Testis (tissue), 3 donors: ENCODE measurements around the gene ARHGAP36. TPM values are rescaled to one million over a fixed set of nuclear protein-coding genes. Genes with fewer than 3 reads are reported as not detected.
A peak's percentile ranks its signal among the peaks of the same experiment; 100 is the strongest.

Experiments
- DNase-seq: peaks from one replicate; pipeline ENCODE4 v3.0.0-alpha.2; 2019
- H3K27ac ChIP-seq, 2 donors: fragments of 200-600 bp; sonication (generic); one replicate each; pipeline ENCODE4 v1.5.1; 2019
- H3K27me3 ChIP-seq: fragments of 200-600 bp; sonication (generic); one replicate; pipeline ENCODE4 v1.5.1; 2019
- H3K36me3 ChIP-seq: fragments of 200-600 bp; sonication (generic); one replicate; pipeline ENCODE4 v1.5.1; 2017; ENCODE audit warnings: low read depth; ENCODE audit errors: missing control alignments
- H3K4me1 ChIP-seq: fragments of 200-600 bp; sonication (generic); one replicate; pipeline ENCODE4 v1.5.1; 2019
- H3K4me3 ChIP-seq, 2 donors: fragments of 200-600 bp; sonication (generic); one replicate each; pipeline ENCODE4 v1.5.1; 2017 to 2019
- H3K9me3 ChIP-seq: fragments of 200-600 bp; sonication (generic); one replicate; pipeline ENCODE4 v1.5.1; 2017
- CTCF ChIP-seq, 3 experiments: fragments of 450-650 bp in 2 of 3; fragments of 200-600 bp in 1 of 3; sonication (generic) in 1 of 3; IDR thresholded peaks; one replicate each; pipeline ENCODE4 v1.5.1; 2016 to 2019; ENCODE audit warnings: antibody characterized with exemption in 3 of 3, mild to moderate bottlenecking in 2 of 3, moderate library complexity in 1 of 3
- POLR2A ChIP-seq: fragments of 450-650 bp; IDR thresholded peaks from one replicate; pipeline ENCODE4 v1.6.1; 2017; ENCODE audit warnings: antibody characterized with exemption, mild to moderate bottlenecking, moderate library complexity
- WGBS, 2 donors: methylation state at CpG; one replicate each; pipeline ENCODE4 v1.1.5; 2018; 5-methylcytosine and 5-hydroxymethylcytosine counted together
- intact Hi-C: fragments of 100-400 bp; cut with DNase I; formaldehyde crosslinking; loops from one replicate; pipeline ENCODE4 v1.15.1; 2023; ENCODE audit warnings: low total_unique reads
- polyA plus RNA-seq: library from polyadenylated mRNA; stranded (reverse); fragments of 350-450 nt; fragmentation: Illumina TruSeq; extraction: RNeasy Lipid Tissue Mini Kit (QIAGEN cat#74804); gene quantifications from one replicate; pipeline ENCODE4 v1.2.3, GENCODE V29; 2014; ENCODE audit warnings: low read depth, low replicate concordance; ENCODE audit not compliant: insufficient read depth
- total RNA-seq, 2 donors: library from RNA; depleted of rRNA; stranded (reverse); fragments of >200 nt; gene quantifications; one replicate each; pipeline ENCODE4 v1.2.3, GENCODE V29; 2016

Gene ARHGAP36
- total and polyA plus RNA-seq, 3 donors from 2014 or later: 1.2 to 3.2 (median 2.4) TPM

GRCh38 chrX:131067846-131068745 is 9.9 kb downstream of the ARHGAP36 start:
- no peak for DNase-seq
- H3K9me3 ChIP-seq: no peaks in the 10 kb centered on the region
- intact Hi-C loops: no loop called here
- TF ChIP-seq CTCF (IDR thresholded peaks at IDR 0.05): no peak
- TF ChIP-seq POLR2A: no peak
- H3K27ac ChIP-seq: no peak overlapping the region
- H3K4me1 ChIP-seq: no peaks in the 10 kb centered on the region
- H3K36me3 ChIP-seq: no peaks in the 10 kb centered on the region
- 0 to 2% methylated on average over 19 to 24 of the region's 41 CpGs for WGBS, 2 donors
- H3K4me3 ChIP-seq: peak overlapping the region in 1 of 2 donors; percentile 5
- no peaks in the 10 kb centered on the region for H3K27me3 ChIP-seq

GRCh38 chrX:131068945-131069719 is 11.0 kb downstream of the ARHGAP36 start:
- Histone ChIP-seq H3K27me3 (no peaks in the 10 kb centered on the region), H3K4me3 (no peak overlapping the region), H3K36me3 (no peaks in the 10 kb centered on the region), H3K9me3 (no peaks in the 10 kb centered on the region), H3K4me1 (no peaks in the 10 kb centered on the region), H3K27ac (no peak overlapping the region)
- TF ChIP-seq CTCF (IDR thresholded peaks at IDR 0.05) (no peak), POLR2A (no peak)
- WGBS, 2 donors: 4 to 5% methylated on average over 13 to 15 of the region's 26 CpGs
- intact Hi-C loops: no loop called here
- DNase-seq: peak; percentile 32

- Histone ChIP-seq H3K4me3 (no peak overlapping the region), H3K36me3 (no peaks in the 10 kb centered on the region), H3K9me3 (no peaks in the 10 kb centered on the region), H3K4me1 (no peaks in the 10 kb centered on the region), H3K27ac (no peak overlapping the region), H3K27me3 (no peaks in the 10 kb centered on the region)
- 0 to 3% methylated on average over 3 to 21 of the region's 39 CpGs for WGBS, 2 donors
- no peak for DNase-seq
- intact Hi-C loops: no loop called here
- no peak for TF ChIP-seq CTCF (IDR thresholded peaks at IDR 0.05)
These were observed 14.9 kb downstream of the ARHGAP36 start for GRCh38 chrX:131072871-131073571.

- 7 to 10% methylated on average over 1 to 4 of the region's 4 CpGs for WGBS, 2 donors
- no peak for DNase-seq
- H3K4me1 ChIP-seq: no peaks in the 10 kb centered on the region
- H3K4me3 ChIP-seq: no peak overlapping the region
- TF ChIP-seq CTCF (IDR thresholded peaks at IDR 0.05) (no peak), POLR2A (no peak)
- intact Hi-C loops: no loop called here
- no peaks in the 10 kb centered on the region for H3K27me3 ChIP-seq
- H3K9me3 ChIP-seq: no peaks in the 10 kb centered on the region
- no peak overlapping the region for H3K27ac ChIP-seq
- no peaks in the 10 kb centered on the region for H3K36me3 ChIP-seq
These were observed 15.5 kb downstream of the ARHGAP36 start for GRCh38 chrX:131073607-131074006.
